HG03460 (cell line): ENCODE measurements around the gene KBTBD12.
"Not testable (repeated sequence)": the region's sequence is repeated elsewhere in the genome, so short reads cannot be mapped to it uniquely, and the experiment has no call there.

Source experiments
- ATAC-seq: cut with Tn5 transposase; IDR thresholded peaks from one replicate; pipeline ENCODE4 v1.9.1; 2021; ENCODE audit not compliant: unreplicated experiment

The KBTBD12 gene, protein sequence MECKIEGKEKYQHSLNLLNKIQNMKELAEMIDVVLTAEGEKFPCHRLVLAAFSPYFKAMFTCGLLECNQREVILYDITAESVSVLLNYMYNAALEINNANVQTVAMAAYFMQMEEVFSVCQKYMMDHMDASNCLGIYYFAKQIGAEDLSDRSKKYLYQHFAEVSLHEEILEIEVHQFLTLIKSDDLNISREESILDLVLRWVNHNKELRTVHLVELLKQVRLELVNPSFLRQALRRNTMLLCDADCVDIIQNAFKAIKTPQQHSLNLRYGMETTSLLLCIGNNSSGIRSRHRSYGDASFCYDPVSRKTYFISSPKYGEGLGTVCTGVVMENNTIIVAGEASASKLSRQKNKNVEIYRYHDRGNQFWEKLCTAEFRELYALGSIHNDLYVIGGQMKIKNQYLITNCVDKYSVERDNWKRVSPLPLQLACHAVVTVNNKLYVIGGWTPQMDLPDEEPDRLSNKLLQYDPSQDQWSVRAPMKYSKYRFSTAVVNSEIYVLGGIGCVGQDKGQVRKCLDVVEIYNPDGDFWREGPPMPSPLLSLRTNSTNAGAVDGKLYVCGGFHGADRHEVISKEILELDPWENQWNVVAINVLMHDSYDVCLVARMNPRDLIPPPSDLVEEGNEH

DNA sequence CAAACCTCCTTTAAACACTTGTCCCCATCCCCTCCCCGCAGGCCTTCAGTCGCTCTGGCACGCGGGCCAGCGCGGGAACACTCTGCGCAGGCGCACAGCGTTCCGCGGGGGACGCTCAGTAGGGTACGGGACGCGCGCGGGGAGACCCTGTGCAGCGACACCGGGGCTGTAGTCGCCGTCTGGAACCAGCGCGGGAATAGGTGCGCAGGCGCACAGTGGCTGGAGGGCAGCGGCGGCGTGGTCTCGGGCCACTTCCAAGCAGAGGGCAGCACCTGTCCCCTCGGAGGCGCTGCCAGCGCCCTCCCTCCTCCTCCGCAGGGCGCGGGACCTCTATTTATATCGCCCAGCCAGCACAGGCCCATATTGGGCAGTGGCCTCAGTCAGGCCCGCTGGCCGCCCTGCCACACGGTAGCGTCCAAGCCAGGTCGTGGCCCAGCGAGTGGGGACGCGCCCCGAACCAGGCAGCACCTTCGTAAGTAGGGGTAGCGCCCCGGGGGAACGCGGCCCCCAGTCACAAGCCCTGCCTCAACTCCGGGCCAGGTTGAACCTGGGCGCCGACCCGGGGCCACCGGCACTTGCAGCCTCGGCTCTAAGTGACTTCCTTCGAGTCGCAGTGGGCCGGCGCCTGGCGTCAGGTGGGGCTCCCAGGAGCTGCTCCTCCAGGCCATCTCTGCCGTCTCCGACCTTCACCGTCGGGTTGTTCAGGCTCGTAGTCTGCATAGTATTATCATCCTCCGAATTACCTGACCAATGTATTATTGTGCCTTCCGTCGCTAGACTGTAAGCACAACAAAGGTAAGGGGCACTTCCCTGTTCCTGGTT, at the start of gene KBTBD12:
Gene KBTBD12 (plus strand): TSS at position 118 of the 822 bp plus-strand sequence. CDS start 7,830 bp downstream, outside the sequence.
- ATAC-seq, result no peak

DNA sequence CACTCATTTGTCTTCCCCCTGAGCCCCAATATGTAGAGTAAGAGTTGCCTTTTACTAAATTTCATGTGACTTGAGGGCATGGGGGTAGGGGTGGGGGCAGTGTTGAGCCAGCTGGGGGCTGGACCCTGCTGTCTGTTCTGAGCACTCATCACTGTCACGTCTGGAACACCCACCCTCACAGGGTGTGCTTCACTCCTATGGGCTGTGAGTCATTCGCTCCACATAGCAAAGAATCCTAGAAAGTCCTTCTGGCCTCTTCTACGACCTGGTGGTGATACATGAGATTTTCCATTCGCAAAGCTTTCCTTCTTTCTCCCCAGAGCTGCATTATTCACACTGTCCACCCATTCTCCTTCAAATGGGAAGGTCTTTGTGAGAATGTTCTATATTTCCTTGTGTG, 49.1 kb upstream of the KBTBD12 start:
- no peak for ATAC-seq

DNA sequence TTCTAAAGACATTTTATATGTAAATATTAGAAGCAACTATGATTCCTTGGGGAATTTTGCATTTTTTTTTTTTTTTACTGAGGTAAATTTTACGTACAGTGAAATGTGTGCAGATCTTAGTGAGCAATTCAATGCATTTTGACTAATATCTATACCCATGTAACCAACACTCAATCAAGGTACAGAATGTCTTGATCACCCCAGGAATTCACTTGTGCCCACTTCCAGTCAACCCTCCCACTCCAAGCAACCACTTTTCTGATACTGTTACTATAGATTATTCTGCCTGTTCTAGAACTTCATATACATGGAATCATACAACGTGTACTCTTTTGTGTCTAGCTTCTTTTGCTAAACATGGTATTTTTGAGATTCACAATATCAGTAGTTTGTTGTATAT, 47.6 kb upstream of the KBTBD12 start:
- ATAC-seq, result no peak

DNA sequence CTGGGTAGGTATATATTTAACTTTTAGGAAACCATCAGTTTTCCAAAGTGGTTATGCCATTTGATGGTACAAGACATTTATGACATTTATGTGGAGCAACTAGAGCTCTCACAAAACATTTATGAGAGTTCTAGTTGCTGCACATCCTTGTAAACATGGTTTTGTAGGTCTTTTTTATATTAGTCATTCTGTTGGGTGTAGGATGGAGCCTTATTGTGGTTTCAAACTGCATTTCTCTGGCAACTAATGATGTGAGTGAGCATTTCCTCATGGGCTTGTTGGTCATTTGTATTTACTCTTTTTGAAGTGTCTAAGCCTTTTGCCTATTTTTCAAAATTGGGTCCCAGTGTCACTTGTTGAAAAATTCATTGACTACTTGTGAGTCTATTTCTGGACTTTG, 47.0 kb upstream of the KBTBD12 start:
- ATAC-seq, result no peak

DNA sequence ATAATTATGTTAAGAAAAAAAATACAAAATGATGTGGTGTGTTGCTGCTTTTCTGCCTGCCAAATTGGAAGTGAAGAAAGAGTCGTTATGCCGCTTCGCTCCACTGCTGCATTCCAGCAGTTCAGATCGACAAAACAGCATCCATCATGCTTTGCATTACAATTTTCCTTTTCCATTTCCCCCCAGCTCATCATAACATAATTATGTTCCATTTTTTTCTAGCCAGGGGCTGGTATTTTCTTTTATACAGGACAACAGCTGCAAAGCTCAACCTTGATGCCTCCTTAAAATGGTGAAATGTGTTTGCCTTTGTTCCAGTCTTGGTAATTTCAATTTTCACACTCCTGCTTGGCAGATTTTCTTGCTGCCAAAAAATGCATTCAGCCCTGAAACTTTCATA, 44.9 kb upstream of the KBTBD12 start:
- ATAC-seq, result no peak

DNA sequence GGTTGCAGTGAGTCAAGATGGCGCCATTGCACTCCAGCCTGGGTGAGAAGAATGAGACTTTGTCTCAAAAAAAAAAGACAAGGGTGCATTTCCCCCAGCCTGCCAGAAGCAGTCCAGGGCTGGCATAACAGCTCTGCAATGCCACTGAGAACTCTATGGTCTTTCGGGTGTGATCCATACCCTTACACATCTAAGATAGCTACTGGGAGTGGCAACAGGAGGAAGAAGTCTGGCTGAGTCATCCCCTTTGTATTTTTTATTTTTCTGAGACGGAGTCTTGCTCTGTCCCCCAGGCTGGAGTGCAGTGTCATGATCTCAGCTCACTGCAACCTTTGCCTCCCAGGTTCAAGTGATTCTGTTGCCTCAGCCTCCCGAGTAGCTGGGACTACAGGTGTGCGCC, 40.9 kb upstream of the KBTBD12 start:
- ATAC-seq, result not testable (repeated sequence)

DNA sequence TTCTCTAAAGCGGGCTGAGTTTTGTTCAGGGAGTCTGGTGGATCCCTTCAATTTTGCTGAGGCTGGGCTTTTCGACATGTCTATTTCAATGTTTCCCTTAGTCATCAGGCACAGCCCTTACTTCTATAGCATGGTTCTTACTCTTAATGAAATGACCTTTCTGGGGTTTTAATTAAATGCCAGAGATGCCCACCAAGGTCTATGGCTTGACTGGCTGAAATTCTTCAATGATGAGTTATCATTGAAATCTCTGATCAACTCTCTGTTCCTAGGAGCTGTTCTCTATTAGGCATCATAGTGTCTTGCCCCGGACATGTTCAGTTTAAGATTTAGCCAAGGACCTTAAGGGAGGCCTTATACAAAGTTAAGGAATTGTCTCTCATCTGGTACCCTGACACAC, 33.4 kb upstream of the KBTBD12 start:
- no peak for ATAC-seq

DNA sequence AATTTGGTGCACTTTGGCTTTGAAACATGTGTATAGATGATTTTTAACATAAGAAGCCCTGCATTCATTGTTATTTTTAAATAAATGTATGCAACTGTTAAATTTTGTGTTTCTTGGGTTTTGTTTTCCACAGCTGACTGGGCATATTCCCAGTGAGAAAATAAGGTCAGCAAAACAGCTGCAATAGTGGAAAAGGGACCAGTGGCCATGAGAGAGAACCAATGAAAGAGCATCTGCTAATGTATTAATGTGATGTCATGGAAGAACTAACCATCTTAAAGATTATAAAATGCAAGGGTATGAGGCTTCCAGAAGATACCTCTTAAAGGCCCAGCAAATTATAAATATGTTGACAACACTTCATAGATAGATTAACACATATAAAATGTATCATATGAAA, 31.0 kb upstream of the KBTBD12 start:
- no peak for ATAC-seq

DNA sequence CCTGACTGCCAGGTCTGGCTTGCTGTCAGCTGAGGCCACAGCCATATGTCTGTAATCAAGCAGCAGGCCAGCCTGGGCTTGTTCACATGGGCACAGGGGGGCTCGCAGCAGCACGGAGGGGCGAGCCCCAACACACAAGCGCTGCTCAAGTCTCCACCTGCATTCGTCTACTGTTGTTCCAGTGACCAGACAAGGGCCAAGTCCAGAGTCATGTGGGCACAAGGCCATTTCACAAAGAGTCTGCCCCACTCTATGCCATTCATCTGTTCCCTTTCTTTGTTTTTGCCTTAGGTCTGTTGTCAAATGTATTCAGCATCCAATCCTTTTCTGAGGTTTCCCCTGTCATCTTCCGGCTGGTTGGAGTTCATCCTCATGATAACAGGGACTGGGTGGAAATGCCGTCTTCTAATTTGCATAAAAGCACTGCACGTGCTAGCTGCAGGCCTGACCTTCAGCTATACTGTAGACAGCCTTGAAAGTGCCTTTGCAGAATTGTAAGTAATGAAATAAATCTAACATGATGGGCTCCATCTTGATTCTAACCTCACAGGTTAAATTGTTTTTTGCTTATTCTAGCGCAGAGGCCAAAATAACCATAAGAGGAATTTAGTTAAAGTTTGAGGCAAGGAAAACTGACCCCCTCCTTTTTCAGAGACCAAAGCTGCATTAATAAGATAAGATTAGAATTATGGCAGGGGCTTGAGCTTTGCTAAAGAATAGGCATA, 28.6 kb upstream of the KBTBD12 start:
- ATAC-seq, result no peak

DNA sequence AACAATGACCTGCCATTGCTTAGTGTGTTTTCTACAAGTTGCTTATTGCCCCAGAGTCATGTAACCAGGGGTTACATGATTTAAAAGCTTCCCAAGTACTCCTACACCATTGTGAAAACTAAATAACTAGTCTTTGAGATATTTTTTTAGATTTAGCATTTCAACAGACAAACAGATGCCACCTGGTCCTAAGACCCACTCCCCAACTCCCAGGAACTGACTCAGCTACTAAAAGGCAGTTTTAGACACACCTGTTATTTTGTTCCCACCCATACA, 28.1 kb upstream of the KBTBD12 start:
- no peak for ATAC-seq

DNA sequence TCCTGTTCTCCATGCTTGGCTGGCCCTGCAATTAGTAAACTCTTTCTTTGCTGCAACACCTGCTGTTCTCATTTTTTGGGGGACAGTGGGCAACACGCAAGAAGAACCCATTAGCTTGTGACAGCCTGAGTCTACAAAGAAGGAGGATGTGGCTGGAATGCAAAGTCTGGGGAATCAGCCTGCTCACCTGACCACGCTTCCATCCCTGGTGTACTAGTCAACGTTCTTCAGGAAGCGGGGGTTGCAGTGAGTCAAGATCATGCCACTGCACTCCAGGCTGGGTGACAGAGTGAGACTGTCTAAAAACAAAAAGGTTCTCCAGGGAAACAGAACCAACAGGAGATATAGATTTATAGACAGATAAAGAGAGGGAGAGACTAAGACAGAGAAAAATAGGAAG, 27.7 kb upstream of the KBTBD12 start:
- no peak for ATAC-seq

DNA sequence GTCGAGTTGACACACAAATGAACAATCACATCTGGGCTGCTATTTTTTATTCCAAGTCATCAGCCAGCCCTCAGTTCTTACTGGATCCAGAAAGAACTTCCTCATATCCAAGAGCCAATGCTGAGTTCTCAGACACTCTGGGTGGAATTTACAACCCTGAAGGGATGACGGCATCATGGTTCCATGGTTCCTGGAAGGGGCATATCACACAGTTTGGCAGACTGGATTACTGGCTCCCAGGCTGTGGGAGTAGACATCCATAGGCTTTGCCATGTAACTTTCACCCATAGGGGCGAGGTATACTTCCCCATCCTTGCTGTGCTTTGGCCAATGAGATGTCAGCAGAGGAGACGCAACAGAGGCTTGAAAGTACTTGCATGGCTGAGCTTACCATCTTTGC, 26.9 kb upstream of the KBTBD12 start:
- ATAC-seq, result no peak

DNA sequence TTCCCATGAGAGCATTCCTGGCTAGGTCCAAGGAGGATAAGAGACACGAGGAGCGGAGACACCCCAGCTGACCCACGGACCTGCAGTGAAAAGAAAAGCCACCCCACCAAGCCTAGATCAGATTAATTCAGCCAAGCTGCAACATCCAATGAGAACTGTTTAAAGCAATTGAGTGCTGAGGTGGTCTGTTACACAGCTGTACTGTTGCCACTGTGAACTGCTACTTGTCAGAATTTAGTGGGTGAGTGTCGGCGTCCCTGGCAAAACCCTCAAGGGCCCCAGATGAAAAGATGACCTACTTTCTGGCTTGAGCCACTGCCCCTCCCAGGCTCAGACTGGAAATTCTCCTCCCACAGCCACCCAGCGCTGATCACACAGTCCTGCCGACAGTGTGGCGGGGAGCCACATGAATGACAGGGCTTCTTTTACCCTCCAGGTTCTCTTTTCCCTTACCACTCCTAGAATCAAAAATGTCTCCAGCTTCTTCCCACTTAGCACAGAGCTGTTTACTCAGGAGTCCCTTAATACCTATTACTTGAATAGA, 26.4 kb upstream of the KBTBD12 start:
- ATAC-seq, result no peak

DNA sequence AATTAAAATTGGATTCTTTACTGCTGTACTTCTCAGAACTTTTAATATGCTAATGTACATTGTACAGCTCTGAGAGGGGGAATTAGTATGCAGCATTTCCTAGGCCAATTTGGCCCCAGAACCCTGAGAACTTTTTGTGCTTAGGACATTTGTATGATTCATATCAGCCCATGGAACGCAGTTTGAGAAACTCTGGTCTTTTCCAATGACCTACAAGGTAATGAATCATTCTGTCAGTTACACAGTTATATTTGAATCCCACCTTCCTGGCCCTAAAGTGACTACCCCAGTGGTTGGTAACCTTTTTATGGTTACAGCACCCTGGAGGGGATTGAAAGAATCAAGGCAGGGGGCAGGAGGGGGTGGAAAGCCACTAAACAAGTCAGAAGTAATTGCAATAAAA, 25.6 kb upstream of the KBTBD12 start:
- no peak for ATAC-seq

DNA sequence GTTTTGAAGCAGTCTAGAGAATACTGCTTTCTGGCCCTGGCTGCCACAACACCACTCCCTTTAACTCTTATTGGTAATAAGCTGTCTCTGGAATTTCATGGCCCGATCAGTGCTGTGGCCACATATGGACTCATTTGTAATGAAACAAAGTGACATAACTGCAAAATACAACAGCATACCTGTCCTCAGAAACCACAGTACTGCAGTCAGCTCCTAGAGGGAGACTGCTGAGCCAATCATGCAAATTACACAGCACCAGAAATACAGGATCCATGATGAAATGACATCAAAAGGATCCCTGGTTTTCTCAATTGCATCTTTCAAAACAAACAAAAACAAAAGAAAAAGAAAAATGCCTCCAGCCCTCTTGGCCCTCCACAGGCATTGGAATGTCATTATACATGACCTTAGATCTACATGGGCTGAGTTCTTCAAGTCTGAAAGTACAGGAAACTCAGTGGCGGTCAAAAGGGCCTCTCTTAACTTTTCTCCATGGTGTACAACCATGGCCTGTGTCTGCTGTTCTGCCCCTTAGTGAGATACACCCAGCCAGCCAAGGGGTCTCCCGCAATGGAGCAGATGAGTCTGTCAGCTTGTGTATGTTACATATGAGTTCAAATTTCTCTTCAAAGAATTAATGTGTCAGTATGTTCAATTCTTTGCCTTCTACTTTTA, 24.9 kb upstream of the KBTBD12 start:
- ATAC-seq, result no peak

DNA sequence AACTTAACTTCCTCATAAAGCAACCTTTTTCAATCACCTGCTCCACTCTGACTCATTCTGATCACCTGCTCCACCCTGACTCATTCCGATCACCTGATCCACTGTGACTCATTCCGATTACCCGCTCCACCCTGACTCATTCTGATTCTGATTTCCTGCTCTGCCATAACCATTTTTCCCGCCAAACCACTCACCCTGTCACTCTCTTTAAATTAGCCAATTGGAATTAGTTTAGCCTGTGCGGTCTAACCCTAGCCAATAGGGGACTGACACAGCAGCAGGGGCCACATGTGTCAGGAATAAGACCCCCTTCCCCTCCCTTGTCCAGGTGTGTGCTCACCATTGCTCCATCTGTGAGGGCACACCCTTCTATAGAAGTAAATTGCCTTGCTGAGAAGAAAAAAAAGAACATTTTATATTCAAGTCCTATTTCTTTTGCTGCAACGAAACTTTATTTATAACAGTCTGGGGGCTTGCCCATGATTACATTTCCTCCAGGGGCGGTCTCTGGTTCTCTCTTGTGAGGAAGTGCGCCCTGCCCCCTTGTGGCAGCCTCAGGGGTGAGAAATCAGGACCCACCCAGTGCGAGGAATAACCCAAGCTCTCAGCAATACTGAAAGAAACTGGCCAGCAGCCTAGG, 24.3 kb upstream of the KBTBD12 start:
- not testable (repeated sequence) for ATAC-seq

DNA sequence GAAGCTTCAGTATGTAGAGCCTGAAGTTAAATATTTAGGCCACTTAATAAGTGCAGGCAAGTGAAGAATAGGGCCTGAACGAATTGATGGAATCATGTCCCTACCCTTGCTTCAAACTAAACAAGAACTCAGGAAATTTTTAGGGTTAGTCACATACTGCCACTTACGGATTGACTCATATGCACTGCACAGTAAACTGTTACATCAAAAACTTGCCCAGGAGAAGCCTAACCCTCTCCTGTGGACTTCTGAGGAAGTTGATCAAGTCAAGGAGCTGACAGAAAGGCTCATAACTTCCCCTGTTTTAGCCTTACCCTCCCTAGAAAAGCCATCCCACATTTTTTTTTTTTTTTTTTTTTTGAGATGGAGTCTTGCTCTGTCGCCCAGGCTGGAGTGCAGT, 20.6 kb upstream of the KBTBD12 start:
- no peak for ATAC-seq

DNA sequence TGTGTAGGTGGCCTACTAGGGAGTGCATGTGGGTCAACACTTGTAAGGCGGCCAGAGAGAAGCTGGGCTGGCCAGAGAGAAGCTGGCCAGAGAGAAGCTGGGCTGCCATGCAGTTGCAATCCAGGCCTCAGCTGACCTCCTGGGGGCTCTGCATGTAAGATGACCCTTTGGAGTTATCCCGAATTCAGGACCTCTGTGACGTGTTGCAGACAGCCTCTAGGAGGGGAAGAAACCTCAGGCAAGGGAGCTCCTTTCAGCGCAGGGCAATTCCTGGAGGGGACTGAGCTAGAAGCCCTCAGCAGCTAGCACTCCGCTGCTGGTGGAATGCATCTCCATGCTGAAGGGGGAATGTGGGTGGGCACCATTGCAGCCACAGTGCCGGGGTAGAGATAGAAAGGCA, 15.8 kb upstream of the KBTBD12 start:
- no peak for ATAC-seq

DNA sequence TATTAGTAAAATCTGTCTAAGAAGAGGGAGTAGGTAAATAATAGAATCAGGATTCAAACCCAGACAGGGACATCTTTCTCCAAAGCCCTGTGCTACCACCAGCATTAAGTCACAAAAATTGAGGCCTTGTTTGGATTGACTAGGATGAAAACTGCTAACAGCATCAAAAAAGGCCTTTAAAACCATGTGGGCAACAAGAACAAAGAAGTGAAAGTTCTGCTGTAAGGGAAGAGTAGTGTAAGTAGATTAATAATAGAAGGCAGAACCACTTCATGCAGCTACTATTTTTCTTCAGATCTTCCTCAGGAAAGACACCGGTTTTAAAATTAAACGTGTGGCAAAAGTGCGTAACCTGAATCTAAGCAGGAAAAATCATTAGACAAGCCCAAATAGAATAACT, 15.3 kb upstream of the KBTBD12 start:
- no peak for ATAC-seq

DNA sequence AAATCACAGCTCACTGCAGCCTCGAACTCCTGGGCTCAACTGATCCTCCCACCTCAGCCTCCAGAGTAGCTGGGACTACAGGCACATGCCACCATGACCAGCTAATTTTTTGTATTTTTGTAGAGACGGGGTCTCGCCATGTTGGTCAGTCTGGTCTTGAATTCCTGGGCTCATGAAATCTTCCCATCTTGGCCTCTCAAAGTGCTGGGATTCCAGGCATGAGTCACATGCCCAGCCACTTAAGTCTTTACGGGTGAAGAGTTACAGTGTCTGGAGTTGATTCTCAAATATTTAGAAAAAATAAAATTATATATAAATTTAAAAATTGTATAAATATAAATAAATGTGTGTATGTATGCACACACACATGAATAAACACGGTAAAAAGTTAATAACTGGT, 14.5 kb upstream of the KBTBD12 start:
- ATAC-seq, result no peak
